ENCODE data around the gene ANKS1B.
A peak's percentile ranks its signal among the peaks of the same experiment; 100 is the strongest.

Gene ANKS1B

GRCh38 chr12:98745578-98746391 lies 1239.0 kb downstream of the ANKS1B start:
- TF ChIP-seq CTCF (IDR thresholded peaks at IDR 0.05; ENCODE audit: control extremely low read depth, extremely low read depth, low read depth, missing control alignments) = no peak
- ChIA-PET CTCF (no interaction called here), POLR2A (no interaction called here)
- peak; percentile 26 for DNase-seq (ENCODE audit: extremely low spot score)

GRCh38 chr12:98744680-98745079 lies 1240.1 kb downstream of the ANKS1B start:
- no peak for TF ChIP-seq CTCF (IDR thresholded peaks at IDR 0.05; ENCODE audit: control extremely low read depth, extremely low read depth, low read depth, missing control alignments)
- CTCF ChIA-PET = no interaction called here
- POLR2A ChIA-PET = no interaction called here
- DNase-seq (ENCODE audit: extremely low spot score) = no peak

- CTCF ChIA-PET = interaction anchor here (0.8 to 5.6 kb wide), 6 partner anchors 9 to 100 kb away, joined by 3 to 33 read pairs (median 8); no protein-coding TSS in a partner anchor
- TF ChIP-seq CTCF (IDR thresholded peaks at IDR 0.05; ENCODE audit: control extremely low read depth, extremely low read depth, low read depth, missing control alignments) = peak; percentile 52
- POLR2A ChIA-PET = no interaction called here
- peak; percentile 44 for DNase-seq (ENCODE audit: extremely low spot score)
These were observed 1241.3 kb downstream of the ANKS1B start for GRCh38 chr12:98743362-98743953.

GRCh38 chr12:98741556-98742265 lies 1243.0 kb downstream of the ANKS1B start:
- CTCF ChIA-PET = interaction anchor here (0.9 to 5.6 kb wide), 12 partner anchors 7 to 257 kb away, joined by 3 to 33 read pairs (median 6); no protein-coding TSS in a partner anchor
- no peak for TF ChIP-seq CTCF (IDR thresholded peaks at IDR 0.05; ENCODE audit: control extremely low read depth, extremely low read depth, low read depth, missing control alignments)
- DNase-seq (ENCODE audit: extremely low spot score) = no peak
- POLR2A ChIA-PET = no interaction called here

- CTCF ChIA-PET = interaction anchor here (1.0 to 5.6 kb wide), 10 partner anchors 11 to 257 kb away, joined by 3 to 33 read pairs (median 6); no protein-coding TSS in a partner anchor
- TF ChIP-seq CTCF (IDR thresholded peaks at IDR 0.05; ENCODE audit: control extremely low read depth, extremely low read depth, low read depth, missing control alignments) = no peak
- POLR2A ChIA-PET = interaction anchor here (0.6 kb wide), 1 partner anchor 174 kb away, joined by 4 read pairs; no protein-coding TSS in a partner anchor
- DNase-seq (ENCODE audit: extremely low spot score) = no peak
These were observed 1243.6 kb downstream of the ANKS1B start for GRCh38 chr12:98741196-98741555.

- DNase-seq (ENCODE audit: extremely low spot score) = no peak
- CTCF ChIA-PET = interaction anchor here (1.0 to 5.6 kb wide), 12 partner anchors 10 to 258 kb away, joined by 3 to 33 read pairs (median 4); no protein-coding TSS in a partner anchor
- POLR2A ChIA-PET = interaction anchor here (0.6 kb wide), 1 partner anchor 174 kb away, joined by 4 read pairs; no protein-coding TSS in a partner anchor
- no peak for TF ChIP-seq CTCF (IDR thresholded peaks at IDR 0.05; ENCODE audit: control extremely low read depth, extremely low read depth, low read depth, missing control alignments)
These were observed 1244.0 kb downstream of the ANKS1B start for GRCh38 chr12:98740751-98741150.

Data from GM10248 (cell line).